Nucleus accumbens (tissue), 56 donors: ENCODE results near the gene STAU1.
"Not testable (repeated sequence)": the region's sequence is repeated elsewhere in the genome, so short reads cannot be mapped to it uniquely, and the experiment has no call there.

Experiments used
- DNase-seq, 56 donors: peaks; one replicate each; lab custom pipeline; 2025; lab: John Stamatoyannopoulos, UW

The STAU1 gene

GRCh38 chr20:49091762-49092161 is 96.4 kb downstream of the STAU1 start:
- DNase-seq, result no peak

GRCh38 chr20:49091104-49091503 is 97.0 kb downstream of the STAU1 start:
- no peak for DNase-seq

- DNase-seq, result not testable (repeated sequence)
Measured at GRCh38 chr20:49082295-49082694, 105.8 kb downstream of the STAU1 start.

- DNase-seq, result no peak
Measured at GRCh38 chr20:49078310-49078709, 109.8 kb downstream of the STAU1 start.

- no peak for DNase-seq
Measured at GRCh38 chr20:49074521-49074920, 113.6 kb downstream of the STAU1 start.
